ENCODE data around the gene PRKAG3.
"Not testable (repeated sequence)": the region's sequence is repeated elsewhere in the genome, so short reads cannot be mapped to it uniquely, and the experiment has no call there.

Gene PRKAG3

GRCh38 chr2:218861645-218862318, 30.2 kb upstream of the PRKAG3 start:
- DNase-seq: no peak

- peak; percentile 96 for DNase-seq
Observed at GRCh38 chr2:218860950-218861381, 29.4 kb upstream of the PRKAG3 start.

- no peak for DNase-seq
Observed at GRCh38 chr2:218859988-218860831, 28.6 kb upstream of the PRKAG3 start.

- no peak for DNase-seq
Observed at GRCh38 chr2:218859556-218859987, 28.0 kb upstream of the PRKAG3 start, which contains the start of gene WNT6. Gene WNT6, plus strand, starts transcription at chr2:218859805. Its CDS starts 233 bp downstream, at chr2:218860038.

- no peak for DNase-seq
Observed at GRCh38 chr2:218858671-218859555, 27.3 kb upstream of the PRKAG3 start.

GRCh38 chr2:218858138-218858445, 26.5 kb upstream of the PRKAG3 start:
- no peak for DNase-seq

GRCh38 chr2:218857371-218858137, 26.0 kb upstream of the PRKAG3 start:
- DNase-seq: peak; percentile 14

GRCh38 chr2:218856896-218857243, 25.3 kb upstream of the PRKAG3 start:
- no peak for DNase-seq

GRCh38 chr2:218856167-218856895, 24.7 kb upstream of the PRKAG3 start:
- DNase-seq: no peak

GRCh38 chr2:218855305-218856166, 23.9 kb upstream of the PRKAG3 start:
- DNase-seq: no peak

GRCh38 chr2:218854860-218855259, 23.3 kb upstream of the PRKAG3 start:
- no peak for DNase-seq

GRCh38 chr2:218853766-218854165, 22.2 kb upstream of the PRKAG3 start:
- DNase-seq: peak; percentile 86

GRCh38 chr2:218852911-218853667, 21.5 kb upstream of the PRKAG3 start:
- peak; percentile 28 for DNase-seq

- DNase-seq: no peak
Observed at GRCh38 chr2:218851286-218851685, 19.7 kb upstream of the PRKAG3 start.

GRCh38 chr2:218850796-218851195, 19.2 kb upstream of the PRKAG3 start:
- DNase-seq: no peak

- peak; percentile 82 for DNase-seq
Observed at GRCh38 chr2:218849721-218850120, 18.1 kb upstream of the PRKAG3 start.

GRCh38 chr2:218846963-218847362, 15.4 kb upstream of the PRKAG3 start:
- DNase-seq: not testable (repeated sequence)

GRCh38 chr2:218844334-218844733, 12.7 kb upstream of the PRKAG3 start:
- DNase-seq: not testable (repeated sequence)

GRCh38 chr2:218839888-218840287, 8.3 kb upstream of the PRKAG3 start:
- DNase-seq: no peak

- peak; percentile 80 for DNase-seq
Observed at GRCh38 chr2:218839430-218839829, 7.8 kb upstream of the PRKAG3 start.

Measured in NCI-H226 (cell line).